Endothelial cell (in vitro differentiated cells): ENCODE results near the gene MMADHC. TPM values are rescaled to one million over a fixed set of nuclear protein-coding genes. Genes with fewer than 3 reads are reported as not detected.
A peak's percentile ranks its signal among the peaks of the same experiment; 100 is the strongest.

Experiments used
- DNase-seq: peaks from one replicate; pipeline ENCODE4 v3.0.0; 2021; ENCODE audit warnings: low spot score
- H3K27ac Mint-ChIP-seq: one replicate; pipeline ENCODE4 v1.8.0; 2021; ENCODE audit warnings: mixed read lengths, inconsistent platforms; ENCODE audit not compliant: unreplicated experiment
- H3K27me3 Mint-ChIP-seq: one replicate; pipeline ENCODE4 v1.8.0; 2021; ENCODE audit warnings: mild to moderate bottlenecking, moderate library complexity, mixed read lengths, inconsistent platforms; ENCODE audit not compliant: unreplicated experiment
- H3K36me3 Mint-ChIP-seq: one replicate; pipeline ENCODE4 v1.8.0; 2021; ENCODE audit warnings: mild to moderate bottlenecking, low read depth, mixed read lengths, inconsistent platforms; ENCODE audit not compliant: unreplicated experiment
- H3K4me1 Mint-ChIP-seq: one replicate; pipeline ENCODE4 v1.8.0; 2021; ENCODE audit warnings: mild to moderate bottlenecking, mixed read lengths, inconsistent platforms; ENCODE audit not compliant: unreplicated experiment
- H3K4me3 Mint-ChIP-seq: one replicate; pipeline ENCODE4 v1.8.0; 2021; ENCODE audit warnings: mild to moderate bottlenecking, mixed read lengths, inconsistent platforms; ENCODE audit not compliant: unreplicated experiment
- H3K9me3 Mint-ChIP-seq: one replicate; pipeline ENCODE4 v1.8.0; 2021; ENCODE audit warnings: mixed read lengths, inconsistent platforms; ENCODE audit not compliant: unreplicated experiment
- CTCF ChIP-seq: fragments of 200-600 bp; sonication (generic); IDR thresholded peaks from one replicate; pipeline ENCODE4 v1.5.0; 2021; ENCODE audit warnings: antibody characterized with exemption; ENCODE audit not compliant: unreplicated experiment
- total RNA-seq: library from RNA; stranded (reverse); fragmentation: NEBNext Ultra II Directional; extraction: Animal tissue kit (Norgen Biotek cat#: 25700); gene quantifications from one replicate; pipeline ENCODE4 v1.2.1, GENCODE V29; 2021; ENCODE audit not compliant: unreplicated experiment

Gene MMADHC
- total RNA-seq, 1 donor from 2014 or later: 86.0 TPM

GRCh38 chr2:149585166-149585885 lies 2.2 kb downstream of the MMADHC start:
- no peak for TF ChIP-seq CTCF
- DNase-seq: no peak
- H3K9me3 Mint-ChIP-seq: no peaks in the 10 kb centered on the region
- H3K4me3 Mint-ChIP-seq: peak overlapping the region; percentile 98
- peaks cover 21% of the 10 kb centered on the region for H3K4me1 Mint-ChIP-seq
- peak overlapping the region; percentile 61 for H3K27ac Mint-ChIP-seq
- H3K27me3 Mint-ChIP-seq: peaks cover 7% of the 10 kb centered on the region
- H3K36me3 Mint-ChIP-seq: peaks cover 6% of the 10 kb centered on the region

GRCh38 chr2:149579972-149580882 lies 7.3 kb downstream of the MMADHC start:
- TF ChIP-seq CTCF: no peak
- Mint-ChIP-seq H3K4me1 (peaks cover 3% of the 10 kb centered on the region), H3K36me3 (peaks cover 23% of the 10 kb centered on the region), H3K27ac (peak overlapping the region; percentile 11), H3K9me3 (no peaks in the 10 kb centered on the region), H3K4me3 (no peak overlapping the region), H3K27me3 (no peaks in the 10 kb centered on the region)
- no peak for DNase-seq

GRCh38 chr2:149577269-149577668 lies 10.3 kb downstream of the MMADHC start:
- peaks cover 26% of the 10 kb centered on the region for H3K36me3 Mint-ChIP-seq
- H3K4me1 Mint-ChIP-seq: no peaks in the 10 kb centered on the region
- H3K4me3 Mint-ChIP-seq: peak overlapping the region; percentile 10
- no peaks in the 10 kb centered on the region for H3K9me3 Mint-ChIP-seq
- H3K27me3 Mint-ChIP-seq: no peaks in the 10 kb centered on the region
- no peak for DNase-seq
- TF ChIP-seq CTCF: no peak
- H3K27ac Mint-ChIP-seq: no peak overlapping the region

- Mint-ChIP-seq H3K36me3 (peaks cover 29% of the 10 kb centered on the region), H3K4me3 (no peak overlapping the region), H3K27ac (no peak overlapping the region), H3K27me3 (no peaks in the 10 kb centered on the region), H3K9me3 (no peaks in the 10 kb centered on the region), H3K4me1 (no peaks in the 10 kb centered on the region)
- no peak for DNase-seq
- TF ChIP-seq CTCF: no peak
Measured at GRCh38 chr2:149575752-149576151, 11.8 kb downstream of the MMADHC start.

- no peak overlapping the region for H3K4me3 Mint-ChIP-seq
- DNase-seq: no peak
- peaks cover 25% of the 10 kb centered on the region for H3K36me3 Mint-ChIP-seq
- no peaks in the 10 kb centered on the region for H3K4me1 Mint-ChIP-seq
- no peak overlapping the region for H3K27ac Mint-ChIP-seq
- no peaks in the 10 kb centered on the region for H3K9me3 Mint-ChIP-seq
- no peaks in the 10 kb centered on the region for H3K27me3 Mint-ChIP-seq
- TF ChIP-seq CTCF: no peak
Measured at GRCh38 chr2:149575277-149575676, 12.3 kb downstream of the MMADHC start.
